GM21576 (cell line): ENCODE data around the gene KCTD20.

ENCODE experiments used
- ATAC-seq: cut with Tn5 transposase; IDR thresholded peaks from one replicate; pipeline ENCODE4 v1.9.1; 2021; ENCODE audit warnings: mild to moderate bottlenecking, moderate library complexity; ENCODE audit not compliant: unreplicated experiment

The KCTD20 gene

DNA sequence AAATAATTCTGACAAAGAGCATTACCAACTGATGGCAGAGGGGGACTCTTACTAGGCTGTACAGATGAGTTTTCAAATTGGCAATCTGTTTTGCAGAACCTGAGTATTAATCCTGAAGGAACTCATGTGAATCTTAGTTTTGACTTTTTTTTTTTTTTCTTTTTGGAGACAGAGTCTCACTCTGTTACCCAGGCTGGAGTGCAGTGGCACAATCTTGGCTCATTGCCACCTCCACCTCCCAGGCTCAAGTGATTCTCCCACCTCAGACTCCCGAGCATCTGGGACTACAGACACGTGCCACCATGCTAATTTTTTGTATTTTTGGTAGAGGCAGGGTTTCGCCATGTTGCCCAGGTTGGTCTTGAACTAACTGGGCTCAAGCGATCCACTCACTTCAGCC is 49.3 kb downstream of the KCTD20 start:
- ATAC-seq, result no peak

DNA sequence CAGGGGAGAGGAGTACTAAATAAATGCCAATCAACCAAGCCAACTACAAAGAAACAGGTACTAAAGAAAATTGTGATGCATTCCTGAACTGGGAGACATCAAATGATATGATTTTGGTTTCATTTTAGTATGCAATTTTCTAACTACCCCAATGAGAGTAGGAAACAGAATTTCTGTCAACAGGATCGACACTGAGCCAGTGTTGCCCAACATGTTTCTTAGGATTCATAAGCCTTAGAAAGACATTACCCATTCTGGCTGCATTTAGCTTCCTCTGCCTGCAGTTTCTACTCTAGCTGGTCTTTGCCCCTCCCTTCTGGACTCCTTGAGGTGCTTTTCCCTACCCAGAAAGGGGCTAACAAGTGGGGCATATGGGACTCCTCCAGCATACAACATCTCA is 49.8 kb downstream of the KCTD20 start:
- no peak for ATAC-seq

DNA sequence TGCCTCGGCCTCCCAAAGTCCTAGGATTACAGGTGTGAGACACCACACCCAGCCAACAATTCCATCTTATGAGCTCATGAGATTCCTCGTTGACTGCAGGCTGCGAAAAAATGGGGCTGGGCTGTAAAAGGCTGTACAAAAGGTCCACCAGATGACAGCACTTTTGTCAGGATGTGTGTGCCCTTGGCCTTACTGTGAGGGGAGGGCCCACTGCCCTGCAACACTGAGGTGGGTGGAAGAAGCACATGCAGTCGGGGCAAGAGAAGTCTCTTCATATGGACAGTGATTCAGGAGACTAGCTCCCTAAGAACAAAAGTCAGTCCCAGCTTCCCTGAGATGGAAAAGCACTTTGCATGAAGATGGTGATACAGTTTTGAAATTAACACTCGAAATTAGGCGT is 50.5 kb downstream of the KCTD20 start:
- no peak for ATAC-seq

GRCh38 chr6:36493859-36494258 is 51.1 kb downstream of the KCTD20 start:
- no peak for ATAC-seq

DNA sequence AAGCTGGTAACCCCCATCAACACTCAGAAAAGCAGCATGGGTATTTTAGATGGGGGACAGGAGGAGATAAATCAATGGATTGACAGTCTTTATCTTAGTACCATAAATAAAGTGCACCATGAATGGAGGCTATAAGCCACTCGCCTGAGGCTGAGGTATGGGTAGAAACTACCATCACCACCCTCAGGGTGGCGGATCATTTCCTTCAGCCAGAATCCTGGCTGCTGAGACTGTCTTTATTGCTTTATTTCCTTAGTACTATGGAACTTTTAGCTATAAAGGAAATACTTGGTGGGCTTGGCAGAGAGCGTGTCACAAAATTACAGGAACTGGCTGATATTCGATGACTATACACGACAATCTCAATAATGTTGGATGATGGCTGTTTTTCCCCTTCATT is 52.3 kb downstream of the KCTD20 start:
- ATAC-seq, result no peak

GRCh38 chr6:36499918-36500317 is 57.1 kb downstream of the KCTD20 start:
- ATAC-seq, result no peak

DNA sequence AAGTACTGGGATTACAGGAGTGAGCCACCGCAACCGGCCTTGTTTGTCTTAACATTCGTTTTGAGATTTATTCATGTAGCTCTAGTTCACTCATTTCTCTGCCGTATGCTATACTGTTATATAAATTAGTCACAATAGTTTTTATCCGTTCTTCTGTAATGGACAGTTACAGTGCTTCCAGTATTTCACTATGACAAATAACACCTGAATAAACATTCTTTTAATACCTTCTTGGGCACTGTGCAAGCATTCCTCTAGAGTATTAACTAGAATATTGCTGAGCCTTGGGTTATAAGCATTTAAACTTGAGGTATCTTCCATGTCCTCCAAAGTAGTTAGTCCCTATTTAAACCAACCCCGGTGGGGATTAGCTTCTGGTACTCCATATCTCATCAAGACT is 58.9 kb downstream of the KCTD20 start:
- no peak for ATAC-seq

GRCh38 chr6:36504181-36504580 is 61.4 kb downstream of the KCTD20 start:
- ATAC-seq, result no peak

DNA sequence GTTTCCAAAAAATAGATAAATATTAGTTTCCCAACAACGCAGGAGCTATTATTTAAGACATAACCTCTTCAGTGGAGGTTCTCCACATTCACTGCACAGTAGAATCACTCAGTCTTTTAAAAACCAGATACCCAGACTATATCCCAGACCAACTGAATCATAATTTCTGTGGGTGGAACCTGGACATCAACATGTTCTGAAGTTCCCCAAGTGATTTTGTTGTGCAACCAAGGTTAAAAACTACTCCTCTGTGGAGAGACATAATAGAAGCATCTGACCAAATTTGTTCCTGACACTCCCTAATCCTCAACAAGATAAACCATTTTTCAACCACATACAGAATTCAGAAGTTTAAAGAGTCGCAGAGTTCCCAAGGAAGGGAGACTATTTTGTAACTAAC is 62.2 kb downstream of the KCTD20 start:
- ATAC-seq, result no peak

DNA sequence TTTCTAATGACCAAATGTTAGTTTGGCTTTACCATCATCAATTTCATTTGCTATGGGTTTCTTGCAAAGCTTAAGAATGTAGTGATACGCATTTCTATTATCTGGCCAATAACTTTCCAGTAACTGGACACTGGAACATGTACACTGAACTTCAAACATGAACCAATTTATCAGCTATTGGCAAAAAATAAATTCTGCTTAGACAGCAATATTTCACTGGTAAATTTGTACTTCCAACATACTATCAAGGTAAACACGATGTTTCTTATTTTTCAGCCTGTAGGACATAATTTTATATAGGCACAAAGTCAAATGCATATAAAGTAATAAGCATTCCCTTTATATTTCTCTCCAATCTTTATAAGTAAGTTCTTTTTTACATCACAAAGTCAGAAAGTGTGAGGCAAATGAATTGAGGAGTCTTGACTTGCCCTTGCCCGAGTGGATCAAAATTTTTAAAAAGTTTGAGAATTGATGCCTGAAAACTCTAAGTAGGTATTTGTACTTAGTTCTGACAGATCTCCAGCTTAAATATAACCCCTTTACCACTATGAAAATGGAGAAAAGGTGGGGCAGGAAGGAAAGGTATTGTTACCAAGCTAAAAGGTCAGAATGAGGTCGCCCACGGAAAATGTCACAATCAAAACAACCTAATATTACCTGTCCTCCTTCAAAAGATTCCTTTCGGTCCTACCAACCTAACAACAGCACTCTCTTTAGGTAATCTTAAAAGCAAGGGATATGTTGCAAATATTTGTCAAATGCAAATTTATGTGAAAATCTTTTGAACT is 63.1 kb downstream of the KCTD20 start:
- ATAC-seq, result no peak

DNA sequence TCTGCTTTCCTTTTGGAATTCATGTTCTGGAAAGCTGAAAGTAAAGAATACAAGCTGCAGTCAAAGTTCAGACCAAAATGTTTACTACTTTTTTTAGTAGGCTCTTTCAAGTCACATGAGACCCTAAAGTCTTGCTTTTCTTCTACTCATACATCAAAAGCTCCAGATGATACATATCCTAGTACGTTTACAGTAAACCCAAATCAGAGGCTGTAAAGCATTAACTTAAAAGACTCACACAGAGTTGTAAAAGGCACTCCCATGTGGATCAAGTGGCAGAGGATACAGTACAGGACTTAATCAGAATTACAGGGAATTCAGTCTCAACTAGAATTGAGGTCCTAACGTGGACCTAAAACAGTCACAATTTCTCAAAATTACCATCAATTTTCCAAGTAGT is 63.8 kb downstream of the KCTD20 start:
- no peak for ATAC-seq

DNA sequence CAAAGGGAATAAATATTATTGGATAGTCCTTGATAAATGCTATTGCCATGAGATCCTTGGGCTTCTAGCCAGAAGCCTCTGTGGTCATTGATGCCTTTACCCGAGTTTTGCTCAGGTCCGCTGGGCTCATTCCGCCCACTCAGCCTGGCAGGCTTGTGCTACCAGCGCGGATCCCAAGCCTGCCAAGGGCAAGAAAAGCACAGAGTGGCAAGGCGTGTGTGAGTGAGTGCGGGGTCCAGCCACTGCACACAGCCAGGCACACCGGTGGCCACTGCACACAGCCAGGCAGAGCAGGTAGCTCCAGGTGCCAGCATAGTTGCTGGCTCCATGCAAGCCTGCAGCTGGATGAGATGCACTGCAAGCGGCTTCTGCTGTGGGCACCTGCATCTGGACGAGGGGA is 65.7 kb downstream of the KCTD20 start:
- no peak for ATAC-seq

- ATAC-seq, result no peak
These were observed 67.6 kb downstream of the KCTD20 start for GRCh38 chr6:36510365-36510764.

DNA sequence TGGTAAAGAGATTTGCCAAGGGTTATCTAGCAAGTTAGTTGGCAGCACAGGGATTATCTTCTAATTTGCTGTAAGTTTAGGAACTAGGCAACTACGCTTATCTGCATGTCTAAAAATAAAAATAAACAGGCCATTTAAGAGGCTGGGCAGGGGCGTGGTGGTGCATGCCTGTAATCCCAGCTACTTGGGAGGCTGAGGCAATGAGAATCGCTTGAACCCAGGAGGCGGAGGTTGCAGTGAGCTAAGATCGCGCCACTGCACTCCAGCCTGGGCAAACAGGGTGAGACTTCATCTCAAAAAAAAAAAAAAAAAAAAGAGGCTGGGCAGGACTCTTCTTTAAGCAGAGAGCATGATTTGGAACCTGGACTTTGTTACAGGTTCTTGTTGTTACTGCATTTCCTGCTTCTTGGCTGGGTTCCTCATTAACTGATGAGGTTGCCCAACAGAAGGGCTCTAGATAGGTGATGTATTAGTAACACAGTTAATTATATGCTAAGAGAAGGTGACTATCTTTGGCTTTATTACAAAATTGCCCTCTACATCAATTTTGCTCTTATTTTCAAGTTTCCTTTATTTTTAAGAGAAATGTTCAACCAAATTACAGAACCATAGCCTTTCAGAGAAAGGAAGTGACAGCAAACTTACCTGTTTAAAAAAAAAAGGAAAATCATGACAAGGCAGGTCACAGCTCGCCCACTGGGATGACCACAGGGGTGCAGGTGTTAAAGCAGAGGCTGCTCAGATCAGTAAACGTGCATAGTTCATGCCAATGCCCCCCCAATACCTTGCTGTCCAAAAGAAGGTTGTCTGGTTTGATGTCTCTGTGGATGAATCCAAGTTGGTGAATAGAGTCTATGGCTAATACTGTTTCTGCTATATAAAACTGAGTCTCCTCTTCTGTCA is 72.0 kb downstream of the KCTD20 start:
- no peak for ATAC-seq

DNA sequence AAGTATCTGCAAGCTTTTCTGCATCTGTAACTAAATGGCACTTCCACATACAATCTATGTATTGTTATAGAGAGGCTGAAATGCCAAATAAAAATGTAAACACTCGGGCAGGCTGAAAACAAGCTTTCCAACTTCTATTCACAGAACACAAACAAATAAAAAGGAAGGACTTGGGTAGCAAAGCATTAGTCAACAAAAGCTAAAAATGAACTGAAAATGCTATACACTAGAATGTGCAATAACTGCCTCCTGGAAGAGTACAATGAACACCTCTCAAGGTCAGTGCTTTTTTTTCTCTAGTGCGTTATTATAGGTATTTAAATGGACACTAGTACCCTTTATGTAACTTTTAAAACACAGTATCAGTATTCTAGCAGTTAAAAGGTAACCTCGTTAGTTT is 73.0 kb downstream of the KCTD20 start:
- no peak for ATAC-seq

DNA sequence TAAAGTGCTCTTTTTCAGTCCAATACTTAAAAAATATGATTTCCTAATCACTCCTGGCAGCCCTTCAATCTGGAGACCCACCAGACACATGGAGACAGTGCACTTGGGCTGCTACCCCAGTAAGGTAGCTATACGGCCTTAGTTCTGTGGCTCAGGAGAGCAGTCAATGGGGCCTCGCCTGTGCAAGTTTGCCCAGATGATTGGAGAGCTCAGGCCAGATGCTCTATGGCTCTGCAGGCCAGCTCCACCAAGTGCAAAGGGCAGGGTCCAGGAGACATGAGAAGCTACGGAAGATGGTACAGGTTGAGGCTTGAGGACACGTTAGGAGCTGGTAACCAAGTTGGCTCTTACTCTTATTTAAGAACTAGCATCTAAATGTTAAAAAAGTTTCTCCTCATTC is 73.8 kb downstream of the KCTD20 start:
- ATAC-seq, result no peak

DNA sequence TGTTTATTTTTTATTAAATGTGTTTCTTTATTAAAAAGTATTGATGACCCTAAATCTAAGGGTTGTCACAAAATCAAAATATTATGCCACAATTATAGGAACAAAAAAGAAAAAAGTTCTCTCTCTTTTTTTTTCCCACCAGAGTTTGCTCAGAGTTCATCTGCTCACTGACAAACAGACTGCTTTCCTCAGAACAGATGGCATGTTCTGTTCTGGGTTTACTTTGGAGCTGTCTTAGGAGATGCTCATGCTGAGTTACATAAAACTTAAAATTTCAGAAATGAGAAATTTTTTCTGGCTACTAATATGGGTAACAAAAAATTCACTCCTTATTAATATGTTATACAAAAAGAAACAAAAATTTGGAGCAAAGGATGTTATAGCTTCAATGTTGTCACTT is 74.2 kb downstream of the KCTD20 start:
- no peak for ATAC-seq

GRCh38 chr6:36517408-36517807 is 74.6 kb downstream of the KCTD20 start:
- no peak for ATAC-seq

DNA sequence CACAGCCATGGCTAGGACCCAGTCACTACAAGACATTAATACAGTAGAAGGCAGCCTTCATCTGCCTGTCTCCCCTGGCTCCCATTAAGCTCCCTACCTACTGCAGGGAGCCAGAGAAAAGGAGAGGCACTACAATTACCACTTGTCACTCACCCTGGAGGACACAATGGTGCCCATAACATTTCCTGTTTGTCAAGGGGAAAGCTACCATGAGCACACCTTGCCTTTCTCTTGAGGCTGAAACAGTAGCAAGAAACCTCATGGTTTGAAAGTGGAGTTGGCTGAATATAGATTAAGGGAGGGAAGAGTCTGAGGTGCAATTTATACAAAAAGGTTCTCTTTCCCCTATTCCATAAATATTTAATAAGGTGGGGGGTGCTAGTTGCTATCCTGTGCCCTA is 76.6 kb downstream of the KCTD20 start:
- ATAC-seq, result no peak

- no peak for ATAC-seq
These were observed 80.7 kb downstream of the KCTD20 start for GRCh38 chr6:36523451-36523850.

DNA sequence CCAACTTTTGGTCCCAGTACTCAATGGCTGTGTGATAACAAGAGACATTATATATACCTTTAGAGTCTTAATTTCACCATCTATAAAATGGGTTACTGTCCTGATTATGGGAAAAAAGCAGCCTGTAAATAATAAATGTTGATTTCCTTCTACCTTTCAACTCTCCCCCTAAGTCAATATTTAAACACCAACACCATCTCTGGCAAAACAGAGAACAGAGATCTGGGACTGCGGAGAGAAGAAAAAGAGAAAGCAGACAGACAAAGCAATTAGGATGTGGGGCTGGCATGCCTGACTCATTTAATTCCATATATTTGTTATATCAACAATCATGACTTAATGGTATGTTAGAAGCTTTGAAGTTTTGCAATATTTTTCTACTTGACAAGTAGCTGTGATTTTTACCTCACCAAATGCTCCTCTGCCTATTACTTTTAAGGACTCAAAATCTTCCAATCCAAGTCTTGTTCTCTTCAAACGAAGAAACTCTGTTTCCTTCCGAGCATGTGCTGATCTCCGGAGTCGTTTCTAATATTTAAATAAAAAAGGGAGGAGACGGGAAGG is 81.2 kb downstream of the KCTD20 start:
- ATAC-seq, result no peak

- no peak for ATAC-seq
These were observed 82.1 kb downstream of the KCTD20 start for GRCh38 chr6:36524871-36525270.
